HCT116 (cell line): Measurements from ENCODE around the gene SORCS2. TPM values are rescaled to one million over a fixed set of nuclear protein-coding genes. Genes with fewer than 3 reads are reported as not detected.

ENCODE experiments used
- ATAC-seq: fragments of 200-7000 bp; cut with Tn5 transposase; 2 replicates; pipeline ENCODE4 v1.9.1; 2020; ENCODE audit warnings: mild to moderate bottlenecking, moderate library complexity
- BruUV-seq: library from RNA; stranded (reverse); fragments of 400-500 nt; replicated peaks from 2 replicates; lab custom pipeline; 2021; lab: Mats Ljungman, UMichigan
- CTCF ChIA-PET: fragments of 300-600 bp; sonication (Branson Sonifier 250); formaldehyde crosslinking; loops from one replicate; lab custom pipeline; 2021; ENCODE audit warnings: antibody characterized with exemption; lab: Charles Lee
- POLR2A ChIA-PET: fragments of 300-600, 350-600 bp; sonication (Branson Sonifier 250); formaldehyde crosslinking; loops from one replicate; lab custom pipeline; 2021; ENCODE audit warnings: antibody characterized with exemption; lab: Charles Lee
- RAD21 ChIA-PET, 2 experiments: fragments of 300-600 bp; sonication (Branson Sonifier 250); formaldehyde crosslinking; loops; one replicate each; lab custom pipeline; 2023; ENCODE audit warnings: low total read pairs in 2 of 2; ENCODE audit not compliant: uncharacterized antibody in 2 of 2, unreplicated experiment in 2 of 2, low non-redundant PET in 1 of 2; lab: Charles Lee
- DNase-seq: peaks from one replicate; pipeline ENCODE4 v3.0.0-alpha.2; 2010; ENCODE audit warnings: low read depth, low spot score
- H2AFZ ChIP-seq: fragments of 200-600 bp; shearing (Covaris generic), sonication (generic); 2 replicates; pipeline ENCODE4 v1.6.1; 2017; ENCODE audit warnings: low read depth, mixed run types, mixed read lengths, antibody characterized with exemption, low read length; ENCODE audit not compliant: poor library complexity, severe bottlenecking
- H3K27ac ChIP-seq: 2 replicates; pipeline ENCODE4 v1.5.1; 2012; ENCODE audit warnings: low read depth, low read length
- H3K27me3 ChIP-seq: fragments of 200-600 bp; sonication (generic); 2 replicates; pipeline ENCODE4 v1.6.1; 2016; ENCODE audit warnings: mixed run types, low read length, mixed read lengths; ENCODE audit not compliant: insufficient read depth
- H3K36me3 ChIP-seq, 2 experiments: fragments of 200-500 bp in 1 of 2; fragments of 200-600 bp in 1 of 2; sonication (Bioruptor generic) in 1 of 2; sonication (generic) in 1 of 2; 2 replicates each; pipeline versions ENCODE4 v1.5.1 to v1.6.1; 2014 to 2016; ENCODE audit warnings: low read length in 2 of 2, inconsistent platforms in 1 of 2, mixed read lengths in 1 of 2, mixed run types in 1 of 2; ENCODE audit not compliant: insufficient read depth in 2 of 2, control insufficient read depth in 1 of 2
- H3K4me1 ChIP-seq, 2 experiments: fragments of 200-600 bp in 1 of 2; sonication (generic) in 1 of 2; 2 replicates each; pipeline versions ENCODE4 v1.5.1 to v1.6.1; 2012 to 2017; ENCODE audit warnings: low read length in 2 of 2, inconsistent platforms in 1 of 2, mild to moderate bottlenecking in 1 of 2, mixed read lengths in 1 of 2, mixed run types in 1 of 2, moderate library complexity in 1 of 2; ENCODE audit not compliant: insufficient read depth in 2 of 2, control insufficient read depth in 1 of 2
- H3K4me2 ChIP-seq: fragments of 200-600 bp; sonication (generic); 2 replicates; pipeline ENCODE4 v1.6.1; 2017; ENCODE audit warnings: mixed run types, low read length, mixed read lengths
- H3K4me3 ChIP-seq, 2 experiments: fragments of 200-600 bp in 1 of 2; sonication (generic) in 1 of 2; replicated peaks in 1 of 2; 2 replicates each; pipeline ENCODE4 v1.5.1; 2011 to 2016; ENCODE audit warnings: low read length in 2 of 2, control low read depth in 1 of 2, low read depth in 1 of 2, mild to moderate bottlenecking in 1 of 2, mixed read lengths in 1 of 2, mixed run types in 1 of 2
- H3K79me2 ChIP-seq: fragments of 200-600 bp; sonication (generic); 2 replicates; pipeline ENCODE4 v1.6.1; 2017; ENCODE audit warnings: mild to moderate bottlenecking, mixed run types, low read length, moderate library complexity, mixed read lengths; ENCODE audit not compliant: insufficient read depth
- H3K9ac ChIP-seq: fragments of 200-600 bp; sonication (generic); 2 replicates; pipeline ENCODE4 v1.6.1; 2016; ENCODE audit warnings: low read length, mixed read lengths
- H3K9me2 ChIP-seq: fragments of 200-600 bp; sonication (generic), shearing (Covaris generic); 2 replicates; pipeline ENCODE4 v1.6.1; 2017; ENCODE audit warnings: mixed run types, mild to moderate bottlenecking, moderate library complexity; ENCODE audit not compliant: insufficient read depth
- H3K9me3 ChIP-seq, 2 experiments: fragments of 200-500 bp in 1 of 2; fragments of 200-600 bp in 1 of 2; sonication (Bioruptor generic) in 1 of 2; sonication (generic) in 1 of 2; 2 replicates each; pipeline ENCODE4 v1.6.1; 2014 to 2017; ENCODE audit warnings: low read length in 2 of 2, mixed read lengths in 2 of 2, inconsistent platforms in 1 of 2, low read depth in 1 of 2, mild to moderate bottlenecking in 1 of 2, mixed run types in 1 of 2, moderate library complexity in 1 of 2; ENCODE audit not compliant: control insufficient read depth in 1 of 2, insufficient read depth in 1 of 2
- H4K20me1 ChIP-seq: fragments of 200-600 bp; sonication (generic), shearing (Covaris generic); 2 replicates; pipeline ENCODE4 v1.6.1; 2017; ENCODE audit warnings: mixed run types, mild to moderate bottlenecking, moderate library complexity; ENCODE audit not compliant: insufficient read depth
- CBX3 ChIP-seq: IDR thresholded peaks from 2 replicates; pipeline ENCODE4 v1.6.1; 2012; ENCODE audit warnings: low read depth
- EGR1 ChIP-seq: IDR thresholded peaks from 2 replicates; pipeline ENCODE4 v1.6.1; 2012; ENCODE audit warnings: low read depth
- ELF1 ChIP-seq: IDR thresholded peaks from 2 replicates; pipeline ENCODE4 v1.6.1; 2012; ENCODE audit warnings: low read depth, borderline replicate concordance
- EZH2 ChIP-seq: fragments of 200-600 bp; sonication (generic); IDR thresholded peaks from 2 replicates; pipeline ENCODE4 v1.6.1; 2017; ENCODE audit warnings: antibody characterized with exemption, mixed run types
- JUND ChIP-seq: IDR thresholded peaks from 2 replicates; pipeline ENCODE4 v1.6.1; 2012
- POLR2A ChIP-seq: IDR thresholded peaks from 2 replicates; pipeline ENCODE4 v1.7.0; 2011; ENCODE audit warnings: borderline replicate concordance; ENCODE audit not compliant: insufficient read depth, insufficient read length; ENCODE audit errors: extremely low read depth
- POLR2AphosphoS5 ChIP-seq: IDR thresholded peaks from 2 replicates; pipeline ENCODE4 v1.6.1; 2011; ENCODE audit warnings: mild to moderate bottlenecking, low read depth, low read length, moderate library complexity
- REST ChIP-seq: IDR thresholded peaks from 2 replicates; pipeline ENCODE4 v1.6.1; 2012; ENCODE audit warnings: low read depth
- SIN3A ChIP-seq: IDR thresholded peaks from 2 replicates; pipeline ENCODE4 v1.6.1; 2012; ENCODE audit warnings: low read depth
- TCF7L2 ChIP-seq: IDR thresholded peaks from 2 replicates; pipeline ENCODE4 v1.7.0; 2011; ENCODE audit warnings: borderline replicate concordance, inconsistent platforms; ENCODE audit not compliant: insufficient read depth, insufficient read length; ENCODE audit errors: extremely low read depth
- ZBTB33 ChIP-seq: IDR thresholded peaks from 2 replicates; pipeline ENCODE4 v1.6.1; 2011; ENCODE audit warnings: mild to moderate bottlenecking, low read length, moderate library complexity; ENCODE audit not compliant: insufficient replicate concordance; ENCODE audit errors: extremely low read depth
- ZNF274 ChIP-seq: fragments of 200-500 bp; sonication (Bioruptor generic); IDR thresholded peaks from 2 replicates; pipeline ENCODE4 v1.6.1; 2014; ENCODE audit warnings: mild to moderate bottlenecking, low read depth, low read length, inconsistent platforms
- intact Hi-C: fragments of 100-400 bp; cut with micrococcal nuclease; formaldehyde crosslinking; loops from 2 replicates; pipeline ENCODE4 v1.10.0; 2022
- total RNA-seq: library from RNA; stranded (reverse); gene quantifications from one replicate; pipeline ENCODE4 v1.2.1, GENCODE V29; 2021; ENCODE audit not compliant: unreplicated experiment

Gene SORCS2
- total RNA-seq, 1 experiment from 2014 or later: 0.37 TPM

GRCh38 chr4:7299010-7299907 lies 106.9 kb downstream of the SORCS2 start:
- POLR2A ChIA-PET: no interaction called here
- H3K27ac ChIP-seq: no peak overlapping the region
- H3K27me3 ChIP-seq: peaks cover 12% of the 10 kb centered on the region; the same call in 1 of the 2 replicates
- no peaks in the 10 kb centered on the region for H3K9me2 ChIP-seq
- H3K4me3 ChIP-seq: no peak overlapping the region
- no peak overlapping the region for H2AFZ ChIP-seq
- no peaks in the 10 kb centered on the region for H3K9me3 ChIP-seq
- H3K79me2 ChIP-seq: no peaks in the 10 kb centered on the region
- TF ChIP-seq SIN3A (no peak), JUND (no peak), POLR2A (no peak), ZNF274 (no peak), CBX3 (no peak), TCF7L2 (no peak), EGR1 (no peak), POLR2AphosphoS5 (no peak), REST (no peak), ZBTB33 (no peak), EZH2 (no peak), ELF1 (no peak)
- TF ChIP-seq, all 23 proteins: peak for 0
- Histone ChIP-seq H3K36me3 (no peaks in the 10 kb centered on the region), H3K9ac (no peak overlapping the region), H4K20me1 (no peaks in the 10 kb centered on the region), H3K4me1 (no peaks in the 10 kb centered on the region), H3K4me2 (no peak overlapping the region)
- RAD21 ChIA-PET: no interaction called here
- CTCF ChIA-PET: interaction anchor here (0.8 kb wide), 1 partner anchor 36 kb away, joined by 3 read pairs; no protein-coding TSS in a partner anchor
- DNase-seq: no peak
- intact Hi-C loops: loop anchor here (10.0 kb wide), 1 partner anchor 214 kb away; no protein-coding TSS in a partner anchor
- ATAC-seq: no peak
- no TSS peak for BruUV-seq
